ENCODE data around the gene DPF3. TPM values are rescaled to one million over a fixed set of nuclear protein-coding genes. Genes with fewer than 3 reads are reported as not detected.

The DPF3 gene
- total and polyA plus RNA-seq, 9 of the 15 experiments (the other 6 are each of a cell fraction or from before 2014, with no cell fraction given), result 0.21 to 4.9 (median 1.2) TPM

GRCh38 chr14:72787841-72788240, 106.1 kb downstream of the DPF3 start:
- no peak overlapping the region for H3K9ac ChIP-seq (ENCODE audit: insufficient read depth in 1 of 2, low read depth in 2 of 2, low read length in 2 of 2)
- FAIRE-seq (no peak), ATAC-seq (no peak), DNase-seq (ENCODE audit: extremely low read depth in 1 of 4, low spot score in 3 of 4) (no peak)
- in situ Hi-C loops (cut with MboI), result no loop called here
- WGBS (ENCODE audit: insufficient coverage, low coverage, missing lambda C conversion rate), result 34% methylated on average over 5 of the region's 6 CpGs
- no peak overlapping the region for H3K27ac ChIP-seq (ENCODE audit: extremely low read depth, low read depth, low read length)
- POLR2A ChIA-PET, result no interaction called here
- no TSS peak for BruUV-seq (replicated peaks)
- no peaks in the 10 kb centered on the region for H4K20me1 ChIP-seq (replicated peaks; ENCODE audit: control insufficient read depth, insufficient read depth, low read length)
- no peak overlapping the region for H3K4me3 ChIP-seq
- H3K9me1 ChIP-seq (ENCODE audit: control insufficient read depth, insufficient read depth, low read length), result no peaks in the 10 kb centered on the region
- H3K4me2 ChIP-seq (ENCODE audit: insufficient read depth, low read length), result no peak overlapping the region
- no peaks in the 10 kb centered on the region; a peak in 1 of 5 replicates for H3K27me3 ChIP-seq (ENCODE audit: control insufficient read depth in 2 of 2, insufficient read depth in 2 of 2, low read length in 2 of 2)
- H2AFZ ChIP-seq (ENCODE audit: low read depth, low read length), result no peak overlapping the region
- CTCF ChIA-PET (ENCODE audit: low intra/inter-chr PET ratio), result no interaction called here
- no peaks in the 10 kb centered on the region for H3K79me2 ChIP-seq (ENCODE audit: control insufficient read depth, insufficient read depth, low read length)
- TF ChIP-seq XRCC5 (IDR thresholded peaks at IDR 0.05; ENCODE audit: low read depth, low read length) (no peak), ZBTB26 (CRISPR knock-in tag; IDR thresholded peaks at IDR 0.05) (no peak), ZNF644 (tag; IDR thresholded peaks at IDR 0.05; ENCODE audit: low read depth) (no peak), SMAD3 (CRISPR knock-in tag; conservative IDR thresholded peaks at IDR 0.05) (no peak), ZNF561 (CRISPR knock-in tag; conservative IDR thresholded peaks at IDR 0.05) (no peak), GABPA (tag; conservative IDR thresholded peaks at IDR 0.05; ENCODE audit: low read depth) (no peak), LARP7 (IDR thresholded peaks at IDR 0.05) (no peak), ZNF766 (CRISPR knock-in tag; conservative IDR thresholded peaks at IDR 0.05) (no peak), PHF20 (IDR thresholded peaks at IDR 0.05; ENCODE audit: partially characterized antibody) (no peak), HDAC1 (IDR thresholded peaks at IDR 0.05) (no peak), ZNF436 (CRISPR knock-in tag; IDR thresholded peaks at IDR 0.05) (no peak), COPS2 (conservative IDR thresholded peaks at IDR 0.05) (no peak), XRCC4 (IDR thresholded peaks at IDR 0.05; ENCODE audit: extremely low read depth, insufficient read depth, insufficient read length) (no peak), WHSC1 (IDR thresholded peaks at IDR 0.05; ENCODE audit: low read length) (no peak), DMBX1 (CRISPR knock-in tag; IDR thresholded peaks at IDR 0.05; ENCODE audit: borderline replicate concordance) (no peak)
- TF ChIP-seq, protein P1, sequence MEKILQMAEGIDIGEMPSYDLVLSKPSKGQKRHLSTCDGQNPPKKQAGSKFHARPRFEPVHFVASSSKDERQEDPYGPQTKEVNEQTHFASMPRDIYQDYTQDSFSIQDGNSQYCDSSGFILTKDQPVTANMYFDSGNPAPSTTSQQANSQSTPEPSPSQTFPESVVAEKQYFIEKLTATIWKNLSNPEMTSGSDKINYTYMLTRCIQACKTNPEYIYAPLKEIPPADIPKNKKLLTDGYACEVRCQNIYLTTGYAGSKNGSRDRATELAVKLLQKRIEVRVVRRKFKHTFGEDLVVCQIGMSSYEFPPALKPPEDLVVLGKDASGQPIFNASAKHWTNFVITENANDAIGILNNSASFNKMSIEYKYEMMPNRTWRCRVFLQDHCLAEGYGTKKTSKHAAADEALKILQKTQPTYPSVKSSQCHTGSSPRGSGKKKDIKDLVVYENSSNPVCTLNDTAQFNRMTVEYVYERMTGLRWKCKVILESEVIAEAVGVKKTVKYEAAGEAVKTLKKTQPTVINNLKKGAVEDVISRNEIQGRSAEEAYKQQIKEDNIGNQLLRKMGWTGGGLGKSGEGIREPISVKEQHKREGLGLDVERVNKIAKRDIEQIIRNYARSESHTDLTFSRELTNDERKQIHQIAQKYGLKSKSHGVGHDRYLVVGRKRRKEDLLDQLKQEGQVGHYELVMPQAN (IDR thresholded peaks at IDR 0.05; ENCODE audit: borderline replicate concordance), result no peak
- TF ChIP-seq, protein P2, sequence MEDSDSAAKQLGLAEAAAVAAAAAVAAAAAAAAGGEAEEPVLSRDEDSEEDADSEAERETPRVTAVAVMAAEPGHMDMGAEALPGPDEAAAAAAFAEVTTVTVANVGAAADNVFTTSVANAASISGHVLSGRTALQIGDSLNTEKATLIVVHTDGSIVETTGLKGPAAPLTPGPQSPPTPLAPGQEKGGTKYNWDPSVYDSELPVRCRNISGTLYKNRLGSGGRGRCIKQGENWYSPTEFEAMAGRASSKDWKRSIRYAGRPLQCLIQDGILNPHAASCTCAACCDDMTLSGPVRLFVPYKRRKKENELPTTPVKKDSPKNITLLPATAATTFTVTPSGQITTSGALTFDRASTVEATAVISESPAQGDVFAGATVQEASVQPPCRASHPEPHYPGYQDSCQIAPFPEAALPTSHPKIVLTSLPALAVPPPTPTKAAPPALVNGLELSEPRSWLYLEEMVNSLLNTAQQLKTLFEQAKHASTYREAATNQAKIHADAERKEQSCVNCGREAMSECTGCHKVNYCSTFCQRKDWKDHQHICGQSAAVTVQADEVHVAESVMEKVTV (CRISPR knock-in tag; IDR thresholded peaks at IDR 0.05), result no peak
- H3K4me1 ChIP-seq (replicated peaks in 1 of 2; ENCODE audit: control insufficient read depth in 2 of 2, insufficient read depth in 2 of 2, low read length in 2 of 2), result peaks cover 0 to 2% of the 10 kb centered on the region in 2 experiments; a peak in 2 of 5 replicates
- intact Hi-C loops (cut with micrococcal nuclease), result loop anchor here (2.0 kb wide), 1 partner anchor 51 kb away; no protein-coding TSS in a partner anchor
- H3K9me3 ChIP-seq (replicated peaks; ENCODE audit: control insufficient read depth, insufficient read depth, low read depth, low read length), result no peaks in the 10 kb centered on the region
- no peaks in the 10 kb centered on the region for H3K36me3 ChIP-seq (ENCODE audit: control insufficient read depth, insufficient read depth, low read length)

Measured in K562 (cell line).